NK-92 (cell line): ENCODE data around the gene LEKR1.

Experiments
- DNase-seq: peaks from one replicate; lab custom pipeline; 2025; ENCODE audit not compliant: unreplicated experiment; lab: John Stamatoyannopoulos, UW

The LEKR1 gene

GRCh38 chr3:157078131-157078810 is 252.1 kb downstream of the LEKR1 start:
- no peak for DNase-seq

GRCh38 chr3:157078811-157079185 is 252.6 kb downstream of the LEKR1 start:
- no peak for DNase-seq

DNA sequence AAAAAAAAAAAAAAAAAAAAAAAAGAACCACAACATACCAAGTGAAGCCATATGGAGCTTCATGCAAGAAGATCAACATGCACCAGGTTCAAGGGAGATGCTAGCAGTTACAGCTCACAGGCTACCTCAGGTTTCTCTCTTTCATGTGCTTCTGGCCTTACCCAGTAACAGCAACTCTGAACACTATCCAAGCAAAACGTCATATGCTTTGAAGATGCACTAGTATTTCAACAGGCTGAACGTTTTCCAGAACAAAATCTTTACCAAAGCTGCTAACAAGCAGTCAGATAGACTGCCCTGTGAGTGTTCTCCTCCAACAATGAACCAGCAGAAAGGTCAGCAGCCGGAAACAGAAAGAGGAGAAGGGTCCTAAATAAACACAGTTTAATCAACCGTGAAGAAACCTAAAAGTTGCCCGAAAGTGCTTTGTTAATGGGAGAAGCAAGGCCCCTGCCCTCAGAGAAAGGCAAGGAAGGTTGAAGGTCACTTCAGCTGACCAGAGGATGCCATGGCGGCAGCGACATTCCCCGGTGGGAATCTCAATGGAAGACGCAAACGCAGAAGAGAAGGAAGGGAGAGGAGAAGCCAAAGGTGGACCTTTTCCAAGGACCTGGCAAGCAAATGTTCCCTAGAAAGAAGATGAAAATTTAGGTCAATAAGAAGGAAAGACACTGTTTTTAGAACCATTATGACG is 253.7 kb downstream of the LEKR1 start:
- no peak for DNase-seq

DNA sequence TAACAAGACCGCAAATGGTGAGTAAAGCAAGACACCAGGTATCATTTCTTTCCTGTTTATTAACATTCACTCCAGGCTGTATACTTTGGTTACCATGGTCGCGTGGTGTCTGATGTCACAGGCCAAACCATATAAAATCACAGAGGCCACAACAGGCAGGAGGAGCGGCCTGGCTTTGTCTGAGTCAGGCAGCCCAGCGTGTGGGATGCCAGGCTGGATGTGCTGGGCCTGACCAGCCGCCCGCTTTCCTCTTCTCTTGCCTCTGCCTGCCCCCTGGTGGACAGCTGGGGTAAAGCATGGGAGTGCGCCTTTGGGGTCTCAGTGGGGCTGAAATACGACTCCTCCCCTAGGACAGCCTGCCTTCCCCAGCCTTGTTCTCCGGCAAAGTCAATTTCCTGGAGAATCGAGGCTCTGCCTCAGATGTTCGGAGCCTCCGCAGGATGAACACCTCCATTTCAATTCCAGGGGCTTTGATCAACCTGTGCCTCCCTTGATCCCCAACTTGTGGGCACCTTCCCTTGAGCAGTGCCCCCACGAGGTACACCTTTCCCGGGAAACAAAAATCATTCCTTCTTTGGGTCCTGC is 255.6 kb downstream of the LEKR1 start:
- DNase-seq: no peak

DNA sequence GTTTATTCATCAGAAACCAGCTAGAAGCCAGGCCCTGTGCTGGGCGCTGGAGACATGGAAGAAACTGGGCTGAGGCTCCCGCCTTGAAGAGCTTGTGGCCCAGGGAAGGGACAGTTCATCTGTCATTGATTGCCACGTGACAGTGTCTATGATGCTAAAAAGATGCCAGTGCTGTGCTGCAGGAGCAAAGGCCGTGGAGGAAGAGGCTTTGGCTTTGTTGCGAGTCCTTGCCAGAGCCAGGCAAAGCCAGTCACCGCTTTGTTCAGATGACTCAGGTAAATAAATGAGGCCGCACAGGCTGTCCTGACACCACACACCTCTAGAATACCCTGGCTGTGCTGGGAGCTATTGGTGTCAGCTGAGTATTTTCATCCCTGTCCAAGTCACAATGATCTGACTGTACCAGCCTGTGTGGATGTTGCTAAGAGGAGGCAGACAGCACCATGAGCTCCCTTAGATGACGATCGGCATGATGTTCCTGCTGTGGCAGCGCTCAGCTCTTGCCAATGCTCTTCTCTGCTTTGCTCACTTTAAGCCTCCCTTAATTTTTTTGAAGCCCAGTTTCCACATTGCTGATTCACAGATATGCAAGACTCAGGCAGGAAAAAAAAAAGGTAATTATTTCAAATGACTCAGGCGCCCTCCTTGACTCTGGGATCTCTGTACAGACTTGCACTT is 256.3 kb downstream of the LEKR1 start:
- no peak for DNase-seq

GRCh38 chr3:157083824-157084223 is 257.7 kb downstream of the LEKR1 start:
- DNase-seq: no peak

DNA sequence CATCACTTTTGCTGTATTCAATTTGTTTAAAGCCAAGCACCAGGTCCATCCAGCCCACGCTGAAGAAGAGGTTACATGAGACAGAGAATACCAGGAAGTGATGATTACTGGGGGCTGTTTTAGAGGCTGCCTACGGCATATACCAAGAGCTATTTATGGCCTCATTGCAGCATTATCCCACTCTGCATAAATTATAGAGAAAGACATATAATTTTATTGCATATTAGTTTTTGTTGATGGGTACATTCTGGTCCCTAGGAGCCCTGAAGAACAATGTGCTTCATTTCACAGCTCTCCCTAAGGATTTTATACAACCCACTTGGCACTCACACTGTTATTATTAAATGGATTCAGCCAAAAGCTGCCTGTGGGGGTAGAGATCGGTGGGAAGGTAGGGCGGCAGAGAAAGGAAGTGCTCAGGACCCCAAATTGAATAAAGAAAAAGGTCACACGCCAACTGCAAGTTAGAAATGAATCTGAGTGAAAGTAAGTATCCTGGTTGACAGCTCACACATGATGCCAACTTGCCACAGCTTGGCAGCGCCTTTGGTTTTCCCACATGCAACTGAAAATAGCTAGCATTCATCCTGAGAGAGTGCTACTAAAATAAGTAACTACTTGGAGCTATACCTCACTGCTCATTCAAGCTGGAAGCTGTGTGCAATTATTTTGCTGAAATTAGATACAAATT is 260.1 kb downstream of the LEKR1 start:
- DNase-seq: no peak

DNA sequence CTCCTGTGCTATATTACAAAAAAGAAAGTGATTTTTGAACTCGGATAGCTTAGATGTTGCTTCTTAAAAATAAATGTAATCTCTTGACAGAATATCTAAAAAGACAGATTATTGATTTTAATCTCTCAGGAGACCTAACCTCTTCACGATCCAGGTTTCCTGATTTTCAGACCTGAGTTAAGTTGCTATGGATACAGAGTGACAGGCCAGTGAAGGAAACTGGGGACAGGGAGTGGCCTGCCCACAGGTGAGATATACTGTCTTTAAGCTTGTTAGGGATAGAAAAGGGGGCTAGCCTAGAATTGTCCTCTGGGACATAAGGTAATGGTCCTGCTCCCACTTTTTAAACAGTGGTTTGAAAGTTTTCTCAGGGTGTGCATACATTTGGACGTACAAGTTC is 260.6 kb downstream of the LEKR1 start:
- DNase-seq: no peak

- DNase-seq: no peak
Observed at GRCh38 chr3:157087373-157087772, 261.2 kb downstream of the LEKR1 start.

- no peak for DNase-seq
Observed at GRCh38 chr3:157087780-157088600, 261.8 kb downstream of the LEKR1 start.

- no peak for DNase-seq
Observed at GRCh38 chr3:157088601-157089454, 262.7 kb downstream of the LEKR1 start.

DNA sequence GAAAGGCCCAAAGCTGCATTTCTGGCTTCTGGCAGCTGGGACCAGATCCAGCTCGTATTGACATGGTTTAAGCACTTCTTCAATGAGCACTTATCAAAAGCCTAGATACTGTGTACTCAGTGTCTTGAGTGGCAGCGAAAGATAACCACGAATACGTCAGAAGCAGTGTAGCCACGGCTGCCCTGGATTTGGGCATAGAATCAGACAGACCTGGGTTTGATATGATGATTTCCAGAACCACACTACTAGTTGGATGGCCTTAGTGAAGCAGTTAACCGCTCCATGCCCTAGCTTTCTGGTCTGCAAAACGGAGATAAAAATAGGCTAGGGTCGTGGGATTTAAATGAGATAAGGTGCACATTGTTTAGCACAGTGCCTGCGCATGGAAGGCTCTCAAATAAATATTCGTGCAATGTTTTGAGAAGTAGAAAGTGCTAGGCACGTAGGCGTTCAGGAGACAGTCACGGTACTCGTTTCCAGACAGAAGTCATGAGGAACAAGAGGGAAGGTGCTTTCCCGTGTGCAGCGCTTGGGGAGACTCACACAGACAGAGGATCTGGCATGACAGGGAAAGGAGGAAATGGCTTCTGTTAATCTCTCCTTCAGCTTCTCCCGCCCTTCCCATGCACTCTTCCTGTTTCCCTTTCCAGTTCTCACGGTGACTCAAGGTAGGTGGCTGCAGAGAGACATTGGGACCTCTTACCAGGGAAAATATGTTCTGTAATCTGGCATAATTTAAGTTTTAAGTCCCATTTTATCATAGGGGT is 263.5 kb downstream of the LEKR1 start:
- DNase-seq: no peak

- no peak for DNase-seq
Observed at GRCh38 chr3:157091083-157091833, 265.1 kb downstream of the LEKR1 start.

- DNase-seq: no peak
Observed at GRCh38 chr3:157092230-157092629, 266.1 kb downstream of the LEKR1 start.

- DNase-seq: no peak
Observed at GRCh38 chr3:157093096-157093495, 266.9 kb downstream of the LEKR1 start.

GRCh38 chr3:157094301-157094700 is 268.1 kb downstream of the LEKR1 start:
- no peak for DNase-seq

DNA sequence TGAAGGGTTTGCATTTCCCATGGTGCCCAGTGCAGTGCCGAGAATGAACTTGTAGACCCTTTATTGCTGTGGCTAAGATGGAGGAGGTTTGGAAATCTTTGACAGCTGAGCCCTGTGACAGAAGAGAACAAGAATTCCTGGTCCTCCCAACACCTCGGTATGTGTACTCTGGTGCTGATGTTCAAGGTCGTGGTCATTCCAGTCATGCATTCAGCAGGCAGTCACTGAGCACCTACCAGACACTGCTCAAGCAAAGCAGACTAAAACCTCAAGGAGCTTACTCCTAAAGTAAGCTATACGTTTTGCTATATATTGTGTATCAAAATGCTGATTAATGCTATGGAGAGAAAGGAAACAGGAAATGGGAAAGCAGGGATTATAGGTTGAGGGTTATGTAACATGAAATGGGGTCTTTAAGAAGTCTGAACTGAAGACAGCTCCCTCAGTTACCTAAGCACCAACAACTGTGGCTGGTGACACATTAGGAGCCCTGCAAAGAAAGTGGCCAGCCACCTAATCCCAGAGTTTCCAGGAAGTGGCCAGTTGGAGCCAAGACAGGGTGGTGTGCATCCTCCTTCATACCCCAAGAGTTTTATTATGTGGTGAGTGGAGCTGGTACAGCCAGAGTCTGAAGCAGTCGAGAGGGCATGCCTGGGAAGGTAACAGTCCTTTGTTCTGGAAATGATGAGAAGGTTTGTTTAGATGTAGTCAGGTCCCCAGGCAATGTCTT is 268.8 kb downstream of the LEKR1 start:
- DNase-seq: no peak
